ENCODE measurements around the gene CPXM1.
A peak's percentile ranks its signal among the peaks of the same experiment; 100 is the strongest.

DNA sequence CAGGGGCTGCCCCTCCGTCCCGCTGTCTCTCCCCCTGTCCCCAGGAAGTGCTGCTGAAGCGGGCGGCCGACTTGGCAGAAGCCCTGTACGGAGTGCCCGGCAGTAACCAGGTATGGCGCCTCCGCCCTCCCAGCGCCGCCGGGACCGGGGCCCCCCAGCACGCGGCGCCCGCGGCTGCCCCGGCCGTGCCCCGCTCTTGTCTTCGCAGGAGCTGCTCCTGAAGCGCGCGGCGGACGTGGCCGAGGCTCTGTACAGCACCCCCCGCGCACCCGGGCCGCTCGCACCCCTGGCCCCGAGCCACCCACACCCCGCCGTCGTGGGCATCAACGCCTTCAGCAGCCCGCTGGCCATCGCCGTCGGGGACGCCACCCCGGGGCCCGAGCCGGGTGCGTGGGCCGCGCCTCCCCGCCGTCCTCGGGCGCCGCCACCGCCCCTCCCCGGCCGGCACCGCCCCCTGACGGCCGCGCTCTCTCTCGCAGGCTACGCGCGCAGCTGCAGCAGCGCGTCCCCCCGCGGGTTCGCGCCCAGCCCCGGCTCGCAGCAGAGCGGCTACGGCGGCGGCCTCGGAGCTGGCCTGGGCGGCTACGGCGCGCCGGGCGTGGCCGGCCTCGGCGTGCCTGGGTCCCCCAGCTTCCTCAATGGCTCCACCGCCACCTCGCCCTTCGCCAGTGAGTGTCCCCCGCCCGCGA, 48.4 kb downstream of the CPXM1 start:
- no peak for TF ChIP-seq POLR2A (IDR thresholded peaks at IDR 0.05)
- peak in 4 of 6 experiments; percentile 31 to 58 (median 50) for TF ChIP-seq CTCF (IDR thresholded peaks at IDR 0.05)
- no peak for TF ChIP-seq POLR2AphosphoS5 (IDR thresholded peaks at IDR 0.05)

All from upper lobe of left lung (tissue), 4 donors.